RPMI7951 (cell line): ENCODE results near the gene TMEM209. TPM values are rescaled to one million over a fixed set of nuclear protein-coding genes. Genes with fewer than 3 reads are reported as not detected.
"Not testable (repeated sequence)": the region's sequence is repeated elsewhere in the genome, so short reads cannot be mapped to it uniquely, and the experiment has no call there.

Experiments
- DNase-seq: peaks from one replicate; pipeline ENCODE4 v3.0.0-alpha.2; 2012; ENCODE audit warnings: low read depth
- total RNA-seq: library from RNA; depleted of rRNA; stranded (reverse); fragments of >200 nt; shearing (Covaris generic); gene quantifications from 2 replicates; pipeline ENCODE4 v1.2.3, GENCODE V29; 2014; rRNA removed

The TMEM209 gene
- total RNA-seq, 1 experiment from 2014 or later: 26.7 TPM

DNA sequence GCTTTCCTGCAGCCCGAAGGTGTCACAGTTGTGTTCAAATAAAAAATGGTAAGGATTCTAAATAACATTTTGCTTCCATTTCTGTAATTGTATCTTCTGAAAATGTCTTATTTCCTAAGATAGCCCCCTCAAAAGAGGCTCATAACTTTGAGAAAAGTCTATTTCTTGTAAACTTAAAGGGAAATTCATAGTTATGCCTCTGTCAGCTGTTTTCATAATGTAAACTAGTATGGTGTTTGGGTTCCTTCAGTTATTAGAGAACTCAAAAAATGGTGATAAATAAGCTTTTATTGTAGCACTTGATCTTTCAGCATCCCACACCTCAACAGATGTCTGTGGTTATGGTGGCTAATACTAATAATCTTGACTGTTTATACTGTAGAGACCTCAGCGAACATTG lies 77.8 kb downstream of the TMEM209 start:
- DNase-seq: no peak

DNA sequence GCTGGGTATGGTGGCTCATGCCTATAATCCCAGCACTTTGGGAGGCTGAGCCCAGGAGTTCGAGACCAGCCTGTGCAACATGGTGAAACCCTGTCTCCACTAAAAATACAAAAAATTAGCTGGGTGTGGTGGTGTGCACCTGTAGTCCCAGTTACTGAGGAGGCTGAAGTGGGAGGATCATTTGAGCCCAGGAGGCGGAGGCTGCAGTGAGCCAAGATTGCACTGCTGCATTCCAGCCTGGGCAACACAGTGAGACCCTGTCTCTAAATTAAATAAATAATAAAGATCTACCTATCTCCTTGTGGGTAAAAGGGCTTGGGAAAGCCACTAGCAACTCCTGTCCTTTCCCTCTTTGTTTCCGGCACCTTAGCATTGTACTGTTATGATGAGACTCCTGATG lies 78.4 kb downstream of the TMEM209 start:
- not testable (repeated sequence) for DNase-seq

DNA sequence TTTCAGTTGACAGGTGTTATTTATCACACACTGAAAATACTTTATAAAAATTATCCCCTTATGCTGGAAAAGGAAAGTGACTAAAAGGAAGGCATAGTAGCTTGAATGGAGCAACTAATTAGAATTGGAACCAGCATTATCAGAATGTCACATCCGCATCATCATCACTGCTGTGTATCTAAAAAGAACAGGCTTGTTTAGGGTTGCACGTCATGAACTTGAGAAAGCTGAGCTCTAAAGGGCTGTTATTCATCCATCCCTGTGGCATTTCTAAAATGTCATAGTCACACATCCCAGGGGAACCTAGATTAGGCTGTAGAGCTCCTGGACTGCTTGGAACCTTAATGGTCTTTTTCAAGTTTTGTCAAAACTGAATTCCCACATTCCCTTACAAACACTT lies 80.5 kb downstream of the TMEM209 start:
- DNase-seq: no peak

- DNase-seq: no peak
These were observed 81.7 kb downstream of the TMEM209 start for GRCh38 chr7:130123501-130123900.

DNA sequence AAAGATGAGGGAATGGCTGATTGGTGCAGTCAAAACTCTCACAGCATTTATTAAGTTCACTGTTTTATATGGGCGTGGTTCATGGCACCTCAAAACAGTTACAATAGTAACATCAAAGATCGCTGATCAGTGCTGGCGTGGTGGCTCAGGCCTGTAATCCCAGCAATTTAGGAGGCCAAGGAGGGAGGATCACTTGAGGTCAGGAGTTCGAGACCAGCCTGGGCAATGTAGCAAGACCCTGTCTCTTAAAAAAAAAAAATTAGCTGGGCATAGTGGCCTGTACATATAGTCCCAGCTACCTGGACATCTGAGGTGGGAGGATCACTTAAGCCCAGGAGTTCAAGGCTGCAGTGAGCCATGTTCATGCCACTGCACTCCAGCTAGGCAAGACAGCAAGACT lies 86.4 kb downstream of the TMEM209 start:
- no peak for DNase-seq

GRCh38 chr7:130118294-130118693 lies 86.9 kb downstream of the TMEM209 start:
- DNase-seq: no peak

GRCh38 chr7:130114776-130115175 lies 90.4 kb downstream of the TMEM209 start:
- no peak for DNase-seq

Other genes starting within 250 kb of the TMEM209 start
- gene ZC3HC1, start 154.0 kb downstream of the TMEM209 start, total RNA-seq: 34.7 and 38.0 TPM in 2 replicates
- 21.3 and 23.7 TPM in 2 replicates for gene KLHDC10, start 134.9 kb downstream of the TMEM209 start, total RNA-seq
- gene SSMEM1, start 2.5 kb upstream of the TMEM209 start, total RNA-seq: not detected in 2 replicates
- gene CPA2, start 61.5 kb upstream of the TMEM209 start, total RNA-seq: not detected in 2 replicates
- 16.8 and 17.9 TPM in 2 replicates for gene CPA4, start 87.8 kb upstream of the TMEM209 start, total RNA-seq
- 0.12 and 0.20 TPM in 2 replicates for gene CPA5, start 139.4 kb upstream of the TMEM209 start, total RNA-seq
- not detected in 2 replicates for gene CPA1, start 175.1 kb upstream of the TMEM209 start, total RNA-seq
- gene CEP41, start 235.6 kb upstream of the TMEM209 start, total RNA-seq: 27.2 and 36.8 TPM in 2 replicates